HG02870 (cell line): ENCODE data around the gene NET1.

ENCODE experiments used
- ATAC-seq: cut with Tn5 transposase; IDR thresholded peaks from one replicate; pipeline ENCODE4 v1.9.1; 2021; ENCODE audit warnings: mild to moderate bottlenecking, moderate library complexity; ENCODE audit not compliant: unreplicated experiment

NET1 gene

DNA sequence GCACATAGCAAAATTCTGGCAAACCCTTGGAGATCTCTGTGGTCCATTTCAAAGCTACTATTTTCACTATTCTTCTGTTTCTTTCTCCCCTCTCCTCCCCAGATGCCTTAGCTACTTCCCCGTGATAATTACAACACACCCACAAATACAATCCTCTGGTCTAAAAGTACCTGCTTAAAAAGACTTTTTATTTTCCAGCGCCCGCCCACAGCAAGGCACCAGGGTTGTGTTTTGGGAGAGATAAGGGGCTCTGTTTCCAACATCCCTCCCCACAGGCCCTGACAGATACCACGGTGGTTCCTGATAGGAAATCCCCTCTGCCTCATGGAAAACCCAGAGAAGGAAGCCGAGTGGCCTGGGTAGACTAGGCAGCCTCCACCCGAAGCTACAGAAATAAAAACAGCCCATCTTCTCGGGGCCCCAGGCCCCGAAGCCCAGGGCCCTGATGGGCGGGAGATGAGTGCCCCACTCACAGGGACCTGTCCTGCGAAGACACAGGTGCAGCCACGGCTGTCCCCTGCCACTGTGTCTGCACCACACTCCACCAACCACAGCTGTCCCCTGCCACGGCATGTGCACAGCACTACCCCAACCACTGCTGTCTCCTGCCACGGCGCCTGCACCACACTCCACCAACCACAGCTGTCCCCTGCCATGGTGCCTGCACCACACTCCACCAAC, 67.3 kb downstream of the NET1 start:
- no peak for ATAC-seq

DNA sequence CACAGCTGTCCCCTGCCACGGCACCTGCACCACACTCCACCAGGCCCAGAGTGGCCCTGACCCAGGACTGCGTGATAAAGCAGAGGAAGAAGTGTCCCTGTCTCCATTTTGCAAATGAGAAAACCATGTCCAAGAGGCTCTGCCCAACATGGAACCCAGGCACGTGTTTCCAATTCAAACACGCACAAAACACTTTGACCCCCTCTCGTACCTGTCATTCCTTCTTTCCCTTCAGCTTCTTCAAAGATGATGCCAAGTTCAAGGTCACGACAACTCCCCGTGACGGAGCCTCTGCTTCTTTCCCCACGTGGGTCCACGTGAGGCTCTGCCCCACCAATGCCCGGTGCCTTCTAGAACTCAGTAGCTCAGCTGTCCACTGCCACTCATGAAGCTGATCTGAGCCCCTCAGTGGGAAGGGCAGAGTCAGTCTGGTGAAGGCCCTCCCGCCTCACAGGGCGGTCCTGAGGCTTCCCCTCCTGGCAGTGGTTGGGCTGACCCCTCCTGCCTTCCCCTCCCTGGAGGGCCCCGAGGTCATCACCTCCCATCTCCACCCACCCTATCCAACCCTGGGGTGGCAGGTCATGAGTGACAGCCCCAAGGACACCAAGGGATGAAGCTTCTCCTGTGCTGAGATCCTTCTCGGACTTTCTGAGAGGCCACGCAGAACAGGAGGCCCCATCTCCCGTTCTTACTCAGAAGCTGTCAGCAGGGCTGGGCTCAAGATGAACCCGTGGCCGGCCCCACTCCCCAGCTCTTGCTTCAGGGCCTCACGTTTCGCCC, 68.0 kb downstream of the NET1 start:
- ATAC-seq, result no peak

DNA sequence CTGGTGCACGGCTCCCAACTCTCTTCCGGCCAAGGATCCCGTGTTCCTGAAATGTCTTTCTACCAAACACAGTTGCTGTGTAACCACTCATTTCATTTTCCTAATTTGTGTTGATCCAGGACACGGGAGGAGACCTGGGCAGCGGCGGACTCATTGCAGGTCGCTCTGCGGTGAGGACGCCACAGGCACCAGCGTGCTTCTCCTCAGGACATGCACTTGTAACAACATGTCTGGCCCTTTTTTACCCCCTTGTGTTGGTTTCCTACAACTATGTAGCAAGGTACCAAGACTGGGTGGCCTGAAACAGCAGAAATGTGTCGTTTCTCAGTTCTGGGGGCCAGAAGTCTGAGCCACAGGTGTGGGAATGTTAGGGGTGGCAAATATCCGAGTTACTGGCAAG, 68.8 kb downstream of the NET1 start:
- no peak for ATAC-seq

DNA sequence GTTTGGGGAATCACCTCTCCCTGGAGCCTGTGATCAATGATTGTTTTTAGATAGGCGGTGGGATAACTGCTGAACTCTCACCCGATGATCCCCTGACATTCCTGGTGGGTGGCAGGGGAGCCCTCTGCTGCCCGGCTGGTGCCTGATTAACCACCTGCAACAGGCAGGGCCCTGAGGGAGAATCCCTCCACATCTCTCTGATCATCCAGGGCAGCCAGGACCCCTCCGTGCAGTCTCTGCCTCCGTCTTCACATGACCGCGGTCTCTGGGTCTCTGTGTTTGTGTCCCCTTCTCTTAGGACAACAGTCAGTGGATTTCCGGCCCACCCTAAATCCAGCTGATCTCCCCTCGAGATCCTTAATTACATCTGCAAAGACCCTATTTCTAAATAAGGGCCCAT, 69.7 kb downstream of the NET1 start:
- no peak for ATAC-seq

DNA sequence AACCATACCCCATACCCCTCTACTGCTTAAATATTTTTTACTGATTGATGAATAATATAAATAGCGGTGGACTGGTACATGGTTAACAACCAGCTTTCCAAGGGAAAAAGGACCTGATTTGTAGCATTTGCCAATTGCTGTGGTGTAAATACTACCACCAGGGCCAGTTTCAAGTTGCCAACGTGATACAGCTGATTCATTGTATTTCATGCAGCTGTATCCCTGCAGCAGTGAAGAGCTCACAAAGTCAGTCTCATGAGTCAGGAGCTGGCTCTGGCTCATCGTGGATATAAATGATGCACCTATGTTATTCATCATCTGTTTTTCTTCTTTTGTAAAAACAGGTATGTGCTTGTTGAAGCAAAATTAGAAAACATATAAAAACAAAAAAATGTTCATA, 71.8 kb downstream of the NET1 start:
- no peak for ATAC-seq

DNA sequence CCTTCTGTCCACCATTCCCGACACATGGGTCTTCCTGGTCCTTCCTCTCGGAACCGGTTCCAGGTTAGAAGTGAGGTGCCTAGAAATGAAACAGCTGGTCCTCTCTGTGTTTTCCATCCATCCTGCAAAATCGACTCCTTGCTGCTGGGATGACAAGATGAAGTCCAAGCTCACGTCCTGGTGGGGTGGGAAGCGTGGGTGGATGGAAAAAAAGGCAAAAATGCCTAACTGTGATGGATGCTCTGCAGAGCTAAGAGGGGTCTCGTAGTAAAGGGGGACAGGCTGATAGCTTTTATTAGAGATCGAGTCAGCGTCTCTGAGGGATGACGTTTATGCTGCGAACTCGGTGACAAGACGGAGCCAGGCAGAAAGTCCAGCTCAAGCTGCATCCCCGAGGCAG, 72.9 kb downstream of the NET1 start:
- no peak for ATAC-seq

DNA sequence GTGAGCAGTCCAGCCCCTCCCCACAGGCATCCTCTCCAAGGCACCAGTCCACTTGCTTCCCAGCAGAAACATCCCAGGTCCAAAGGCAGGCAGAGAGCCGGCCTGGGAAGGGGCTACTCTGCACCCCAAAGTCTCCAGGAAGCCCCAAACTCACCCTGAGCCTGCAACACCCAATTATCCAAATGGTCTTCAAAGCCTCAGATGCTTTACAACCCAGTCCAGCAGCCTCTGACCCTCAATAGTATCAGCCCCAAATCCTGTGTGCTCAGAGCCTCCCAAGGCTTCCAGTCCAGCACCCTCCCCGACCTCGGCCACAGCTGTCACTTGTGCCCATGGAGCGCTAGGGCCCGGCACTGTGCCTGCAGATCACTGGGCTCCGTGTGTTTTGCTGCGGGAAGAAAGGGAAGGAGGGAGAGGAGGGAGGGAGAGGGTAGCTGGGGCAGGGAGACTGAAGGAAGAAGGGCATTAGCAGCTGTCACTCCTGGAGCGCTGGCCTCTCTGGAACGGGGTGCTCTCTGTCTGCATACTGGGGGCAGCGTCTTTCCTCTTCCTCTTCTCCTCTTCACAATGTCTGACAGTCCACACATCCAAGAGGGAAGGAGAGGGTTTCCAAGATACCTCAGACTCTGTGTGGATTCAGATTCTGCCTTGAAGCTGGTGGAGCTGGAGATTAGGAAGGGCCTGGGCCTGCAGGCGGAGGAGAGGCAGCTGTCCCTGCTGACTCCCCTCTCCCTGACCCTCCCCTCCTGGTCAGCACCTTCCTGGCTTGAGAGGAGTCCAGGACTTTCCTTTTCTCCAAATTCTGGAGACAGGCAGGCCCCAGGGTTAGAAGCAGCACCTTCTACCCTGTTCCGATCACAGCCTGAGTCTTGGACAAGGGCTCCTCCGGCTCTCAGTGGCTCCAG, 73.8 kb downstream of the NET1 start:
- ATAC-seq, result no peak

DNA sequence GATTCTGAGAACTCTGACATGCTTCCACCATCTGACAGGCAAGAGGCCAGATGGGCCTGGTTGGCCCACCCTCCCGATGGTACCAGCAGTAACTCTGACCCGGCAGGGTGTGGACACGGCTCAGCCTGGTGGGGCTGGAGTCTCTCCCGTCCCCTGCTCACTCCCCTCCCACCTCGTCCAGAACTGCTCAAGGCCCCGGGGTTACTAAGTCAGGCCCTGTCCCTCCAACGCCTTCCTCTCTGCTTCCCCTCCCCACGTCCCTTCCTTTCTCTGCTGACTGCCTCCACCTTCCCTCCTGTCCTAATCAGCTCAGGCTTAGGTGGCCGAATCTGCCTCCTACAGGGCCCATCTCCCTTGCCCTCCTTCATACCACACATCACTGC, 74.5 kb downstream of the NET1 start:
- no peak for ATAC-seq

DNA sequence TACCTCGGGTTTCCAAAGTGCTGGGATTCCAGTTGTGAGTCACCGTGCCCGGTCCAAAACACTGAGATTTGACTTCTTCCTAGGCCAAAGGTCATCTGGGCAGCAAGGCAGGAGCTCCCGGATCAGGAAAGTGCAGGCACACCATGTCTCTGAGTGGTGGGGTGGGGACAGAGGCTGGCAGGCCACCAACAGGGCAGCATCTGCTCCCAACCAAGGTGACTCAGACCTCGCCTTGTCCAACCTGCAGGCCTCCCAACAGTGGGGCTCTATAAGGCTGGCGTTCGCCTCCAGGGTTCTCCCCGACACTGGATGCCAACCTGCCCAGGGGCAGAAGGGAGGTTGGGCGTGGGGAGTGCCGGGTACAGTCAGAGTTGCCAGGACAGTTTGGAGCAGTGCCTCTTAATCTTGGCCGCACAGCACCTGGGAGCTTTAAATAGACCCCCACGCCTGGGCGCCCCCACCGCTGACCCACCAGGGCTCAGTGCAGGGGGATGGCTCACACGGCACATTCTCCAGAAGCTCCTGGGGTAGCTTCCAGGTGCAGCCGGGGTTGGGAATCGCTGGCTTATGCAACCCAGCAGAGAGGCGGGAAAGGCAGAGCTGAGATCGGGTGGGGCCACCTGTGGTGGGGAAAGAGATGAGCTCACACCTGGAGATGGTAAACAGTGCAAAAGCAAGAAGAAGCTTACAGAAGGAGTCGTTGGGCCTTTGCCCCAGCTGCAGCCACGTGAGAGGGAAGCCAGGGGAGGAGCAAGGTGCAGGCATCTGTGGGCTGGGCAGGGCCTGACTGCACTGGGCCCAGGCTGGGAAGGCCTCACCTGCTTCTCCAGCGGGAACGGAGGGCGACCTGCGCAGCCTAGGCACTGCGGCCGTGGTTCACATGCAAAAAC, 76.2 kb downstream of the NET1 start:
- ATAC-seq, result no peak

DNA sequence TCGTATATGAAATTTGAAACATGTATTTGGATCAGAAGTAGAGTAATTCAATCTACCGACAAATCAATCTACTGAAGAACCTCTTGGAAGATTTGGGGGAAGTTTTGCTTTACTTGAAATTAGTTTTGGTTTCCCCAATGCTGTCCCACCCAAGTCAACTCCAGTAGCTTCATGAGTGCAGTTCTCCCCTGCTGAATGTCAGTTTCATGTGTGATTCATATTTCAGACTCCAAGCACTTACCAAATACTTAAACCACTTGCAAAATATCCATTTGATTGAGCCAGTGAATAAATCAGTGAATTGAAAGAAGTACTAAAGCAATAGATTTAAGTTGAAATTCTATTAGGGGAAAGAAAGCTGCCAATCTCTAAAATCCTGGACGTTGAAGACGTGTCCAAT, 77.7 kb downstream of the NET1 start:
- no peak for ATAC-seq

DNA sequence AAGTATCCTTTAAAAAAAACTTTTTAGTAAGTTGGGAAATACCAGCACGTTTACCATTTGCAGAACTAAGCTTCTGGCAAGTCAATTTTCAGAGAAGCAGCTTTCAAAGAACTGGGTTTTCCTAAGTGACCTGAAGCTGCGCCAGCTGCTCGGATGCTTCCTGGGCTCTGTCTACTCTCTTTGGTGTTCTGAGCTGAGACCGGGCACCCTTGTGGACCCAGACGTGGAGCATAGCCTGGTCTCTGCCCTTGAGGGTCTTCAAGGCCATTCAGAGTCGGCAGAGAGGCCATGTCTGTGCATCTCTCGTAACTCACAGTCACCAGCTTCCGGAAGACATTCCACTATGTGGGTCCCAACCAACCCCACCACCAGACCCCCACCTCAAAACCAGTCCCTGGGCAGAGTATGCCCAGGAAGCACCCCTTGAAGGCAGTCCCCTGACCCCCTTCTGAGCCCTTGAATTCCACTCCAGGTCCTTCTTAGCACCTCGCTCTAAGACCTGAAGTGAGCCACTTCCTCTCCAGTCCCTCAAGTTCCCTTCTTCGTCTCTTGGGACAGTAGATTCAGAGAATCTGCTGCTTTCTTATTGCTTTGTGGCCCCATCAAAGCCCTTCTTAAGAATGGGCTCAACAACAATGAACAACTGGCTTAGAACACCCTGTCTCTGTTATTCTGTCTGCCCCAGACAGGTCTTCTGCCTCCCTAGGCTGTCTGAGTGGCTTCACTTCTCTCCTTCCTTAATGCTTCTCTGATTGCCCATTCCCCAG, 78.5 kb downstream of the NET1 start:
- no peak for ATAC-seq

DNA sequence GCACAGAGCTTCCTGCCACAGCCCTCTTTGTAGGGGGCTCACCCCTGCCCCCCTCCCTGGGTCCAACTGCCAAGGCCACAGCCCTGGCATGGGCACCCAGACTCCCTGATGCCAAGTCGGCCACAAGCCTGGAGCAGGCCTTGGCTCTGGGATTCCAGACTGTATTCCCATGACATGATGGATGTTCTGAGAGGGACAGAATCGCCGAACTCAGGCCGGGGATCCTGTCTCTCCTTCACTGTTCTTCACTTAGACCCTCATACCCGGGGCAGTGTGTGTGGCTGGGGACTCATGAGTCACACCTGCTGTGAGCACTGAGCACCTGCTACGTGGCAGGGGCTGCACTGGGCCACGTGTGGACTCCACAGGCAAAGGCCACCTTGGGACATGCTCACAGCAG, 79.1 kb downstream of the NET1 start:
- no peak for ATAC-seq

DNA sequence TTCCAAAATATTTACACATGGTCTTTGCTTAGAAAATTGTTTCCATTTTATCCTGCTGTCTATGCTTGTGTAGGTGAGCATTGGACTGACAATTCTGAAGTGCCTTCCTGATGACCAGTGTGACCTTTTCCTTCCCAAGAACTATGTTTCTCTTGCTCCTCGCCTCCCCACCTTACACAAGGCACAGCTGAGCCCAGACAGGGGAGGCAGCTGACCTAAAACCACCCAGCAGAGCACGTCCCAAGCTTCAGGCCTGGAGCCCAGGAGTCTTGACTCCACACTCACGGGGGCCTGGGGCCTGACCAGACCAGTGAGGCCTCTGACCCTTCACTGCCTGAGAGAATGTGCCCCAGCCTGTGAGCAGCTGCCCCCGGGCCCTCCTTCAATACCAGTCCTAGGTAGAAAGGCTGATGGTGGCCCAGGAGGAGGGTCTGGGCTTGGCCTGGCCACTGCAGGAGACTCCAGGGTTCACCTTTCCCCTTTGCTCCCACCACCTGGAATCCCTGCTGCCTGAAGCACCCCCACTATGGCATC, 80.0 kb downstream of the NET1 start:
- no peak for ATAC-seq

DNA sequence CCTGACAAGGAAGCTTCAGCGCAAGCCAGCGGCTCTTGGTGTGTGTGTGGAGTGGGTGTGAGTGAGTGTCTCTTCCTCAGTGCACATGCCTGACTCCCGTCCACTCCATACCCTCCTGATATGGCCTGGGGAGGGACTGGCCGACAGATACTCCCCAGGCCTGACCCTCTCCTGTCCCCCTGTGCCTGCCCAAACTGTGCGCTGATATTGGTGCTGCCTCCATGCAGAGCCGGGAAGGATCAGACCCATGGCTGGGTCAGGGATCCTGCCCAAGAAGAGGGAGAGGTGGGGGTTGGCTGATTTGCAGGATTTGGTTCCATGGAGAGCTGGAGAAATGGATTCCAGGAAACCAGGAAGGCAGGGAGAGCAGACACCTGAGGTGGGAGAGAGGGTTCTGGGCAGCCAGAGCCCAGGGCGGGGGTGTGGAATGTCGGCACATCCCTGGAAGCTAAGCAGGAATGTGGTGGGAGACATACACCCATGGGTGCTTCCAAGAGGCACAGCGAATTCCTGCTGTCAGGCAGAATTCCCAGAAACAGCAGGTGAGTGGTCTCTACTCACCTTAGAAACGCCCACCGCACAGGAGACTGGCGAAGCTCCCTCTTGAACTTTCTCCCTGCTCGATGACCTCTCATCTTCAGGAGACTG, 80.7 kb downstream of the NET1 start:
- ATAC-seq, result no peak

DNA sequence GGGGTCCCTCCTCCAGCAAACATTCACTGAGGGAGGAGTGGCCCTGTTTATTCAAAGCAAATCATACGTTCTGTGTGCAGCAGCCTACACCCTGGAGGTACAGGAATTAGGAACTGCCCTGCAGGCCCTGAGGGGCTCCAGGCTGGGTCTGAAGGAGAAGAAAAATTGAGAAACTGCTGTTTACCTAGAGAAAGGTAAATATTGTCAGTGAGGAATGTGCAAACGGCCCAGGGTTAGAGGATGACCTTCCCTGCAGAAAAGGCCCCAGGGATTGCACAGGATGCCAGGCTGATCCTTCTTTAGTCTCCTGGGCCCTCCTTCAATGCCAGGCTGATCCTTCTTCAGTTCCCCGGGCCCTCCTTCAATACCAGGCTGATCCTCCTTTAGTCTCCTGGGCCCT, 81.3 kb downstream of the NET1 start:
- ATAC-seq, result no peak

DNA sequence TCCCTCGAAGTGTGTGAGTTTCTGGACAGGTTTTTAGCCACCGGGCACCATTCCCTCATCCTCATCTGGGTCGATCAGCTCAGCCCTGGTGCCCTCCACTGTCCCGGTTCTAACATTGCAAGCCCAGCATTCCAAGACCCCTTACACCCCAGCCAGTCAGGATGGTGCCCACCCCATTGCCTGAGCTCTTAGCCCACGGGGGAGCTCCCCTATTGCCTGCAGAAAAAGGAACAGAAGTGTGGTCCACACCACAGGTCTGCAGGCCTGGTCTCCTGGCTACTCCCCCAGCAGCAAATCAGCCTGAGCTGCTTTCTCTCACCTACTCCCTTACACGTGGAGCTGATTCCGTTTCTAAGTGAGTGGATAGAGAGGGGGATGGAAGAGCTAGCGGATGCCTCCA, 82.3 kb downstream of the NET1 start:
- ATAC-seq, result no peak

DNA sequence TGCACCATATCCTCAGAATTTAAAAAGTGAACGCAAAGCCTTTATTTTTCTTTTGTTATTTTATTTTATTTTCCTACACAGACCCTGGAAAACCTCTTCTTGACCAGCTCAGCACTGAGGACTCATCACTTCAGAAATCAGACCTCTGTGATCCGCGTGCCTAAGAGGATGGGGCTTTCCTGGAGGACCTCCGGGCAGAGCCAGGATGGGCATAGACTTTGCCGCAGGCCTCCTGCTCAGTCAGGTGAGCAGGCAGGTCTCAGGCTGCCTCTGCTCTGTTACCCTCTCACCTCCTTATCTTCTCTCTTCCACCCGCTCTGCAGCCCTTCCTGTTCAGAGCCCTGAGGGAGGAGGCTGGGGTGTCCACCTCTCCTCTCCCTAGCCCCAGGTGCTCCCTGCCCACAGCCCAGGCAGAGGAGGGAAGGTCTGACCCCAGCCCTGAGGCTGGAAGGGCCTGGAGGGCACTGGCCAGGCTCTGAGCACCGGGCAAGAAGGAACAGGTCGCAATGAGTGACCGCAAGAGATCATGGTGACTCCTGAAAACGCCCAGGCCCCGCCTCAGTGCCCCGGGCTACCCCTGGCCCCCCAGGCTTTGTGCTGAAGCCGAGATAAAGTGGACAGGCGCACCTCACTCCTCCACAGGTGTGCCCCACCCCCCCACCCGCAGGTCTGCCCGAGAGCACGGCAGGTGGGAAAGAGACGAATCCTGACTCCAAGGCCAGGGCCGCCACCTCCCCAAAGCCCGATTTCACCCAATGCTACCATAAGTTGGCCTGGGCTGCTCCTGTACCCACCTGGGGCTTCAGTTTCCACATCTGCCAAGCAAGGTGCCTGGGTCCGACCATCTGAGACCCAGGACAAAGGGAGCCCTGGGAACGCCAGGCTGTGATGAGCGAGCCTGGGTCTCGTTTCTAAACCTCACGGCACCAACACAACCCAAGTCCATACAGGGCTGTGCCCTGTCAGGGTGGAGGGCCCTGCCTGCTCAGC, 84.2 kb downstream of the NET1 start:
- ATAC-seq, result no peak

DNA sequence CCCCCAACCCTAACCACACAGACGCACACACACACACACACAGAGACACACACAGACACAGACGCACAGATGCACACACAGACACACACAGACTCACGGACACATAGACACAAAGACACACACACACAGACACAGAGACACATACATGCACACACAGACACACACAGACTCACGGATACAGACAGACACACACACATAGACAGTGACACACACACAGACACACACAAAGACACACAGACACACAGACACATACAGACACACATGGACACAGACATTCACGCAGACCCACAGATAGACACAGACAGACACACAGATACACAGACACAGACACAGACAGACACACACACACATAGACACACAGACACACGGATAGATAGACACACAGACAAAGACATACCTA, 84.9 kb downstream of the NET1 start:
- ATAC-seq, result no peak
